ENCODE results near the gene CHID1. TPM values are rescaled to one million over a fixed set of nuclear protein-coding genes. Genes with fewer than 3 reads are reported as not detected.

Gene CHID1
- total and polyA plus RNA-seq, 2 of the 4 experiments (the other 2 are of a cell fraction), result 34.2 to 121 TPM

DNA sequence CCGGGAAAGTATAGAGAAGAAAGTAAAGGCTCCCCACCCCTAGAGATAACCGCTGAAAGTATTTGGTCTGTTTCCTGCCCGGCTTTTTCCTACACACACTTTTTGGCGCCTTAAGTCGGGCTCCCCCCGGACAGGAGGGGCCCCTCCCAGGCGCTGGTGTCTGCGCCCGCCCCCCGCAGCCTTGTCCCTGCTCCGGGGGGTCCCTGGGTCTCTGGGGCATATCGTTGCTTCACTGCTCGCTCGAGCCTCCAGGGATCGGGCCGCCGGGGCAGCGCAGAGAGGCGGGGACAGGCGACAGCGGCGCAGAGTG lies 83.8 kb downstream of the CHID1 start:
- peak overlapping the region; percentile 50 for H2AK9ac ChIP-seq (replicated peaks; ENCODE audit: low read depth, low read length, poor library complexity)
- H4K91ac ChIP-seq (ENCODE audit: insufficient read depth, low read depth, low read length), result no peak overlapping the region
- peaks cover 20% of the 10 kb centered on the region for H3K4me1 ChIP-seq (ENCODE audit: control insufficient read depth, insufficient read depth, low read length)
- 9% methylated on average over 12 of the region's 22 CpGs; no CpG with 5 or more reads in 1 of the 2 experiments for WGBS, 2 experiments (ENCODE audit: extremely low coverage in 2 of 2, insufficient read length in 1 of 2)
- no peak overlapping the region for H4K5ac ChIP-seq (ENCODE audit: low read depth, low read length)
- no peak overlapping the region for H2BK120ac ChIP-seq (ENCODE audit: low read depth, low read length)
- ATAC-seq (ENCODE audit: low read depth) (no peak), DNase-seq (no peak)
- in situ Hi-C loops (cut with MboI; ENCODE audit: low sequenced_read_pairs), result no loop called here
- no peak overlapping the region for H3K4ac ChIP-seq (ENCODE audit: low read depth, low read length)
- H3K27me3 ChIP-seq (ENCODE audit: control insufficient read depth, insufficient read depth, low read length), result peaks cover 6% of the 10 kb centered on the region; the same call in 1 of the 2 replicates
- no peak overlapping the region for H3K23ac ChIP-seq (ENCODE audit: low read depth, low read length)
- no peak overlapping the region for H3K9ac ChIP-seq (ENCODE audit: low read depth, low read length)
- no TSS peak for BruUV-seq (replicated peaks)
- no peak overlapping the region for H3K56ac ChIP-seq (ENCODE audit: extremely low read depth, insufficient read depth, low read length)
- dilution Hi-C loops (cut with HindIII; ENCODE audit: low sequenced_read_pairs, unreplicated experiment), result no loop called here
- peaks cover 6 to 11% of the 10 kb centered on the region in 2 experiments for H3K79me1 ChIP-seq (ENCODE audit: low read depth in 1 of 2, low read length in 2 of 2)
- H3K4me2 ChIP-seq (ENCODE audit: low read depth, low read length), result 0 out of 2 replicates have a peak overlapping the region, but pooled peaks have one; percentile 17
- peaks cover 28% of the 10 kb centered on the region for H3K36me3 ChIP-seq (ENCODE audit: control insufficient read depth, insufficient read depth, low read length)
- no peak overlapping the region for H2BK5ac ChIP-seq (ENCODE audit: low read depth, low read length, poor library complexity, severe bottlenecking)
- H2BK15ac ChIP-seq (ENCODE audit: low read depth, low read length), result no peak overlapping the region
- no peak overlapping the region for H3K18ac ChIP-seq (ENCODE audit: low read depth, low read length)
- H3K27ac ChIP-seq (ENCODE audit: insufficient read depth, low read length), result no peak overlapping the region
- no peak overlapping the region for H2BK20ac ChIP-seq (ENCODE audit: low read depth, low read length)
- intact Hi-C loops (cut with micrococcal nuclease), result no loop called here
- peaks cover 2% of the 10 kb centered on the region; the same call in 1 of the 2 replicates for H3K9me1 ChIP-seq (ENCODE audit: insufficient read depth, low read length)
- ChIA-PET POLR2A (ENCODE audit: unreplicated experiment) (no interaction called here), CTCF (no interaction called here)
- peaks cover 29% of the 10 kb centered on the region for H4K20me1 ChIP-seq (ENCODE audit: insufficient read depth, low read length)
- no peak overlapping the region for H3K14ac ChIP-seq (replicated peaks; ENCODE audit: low read depth, low read length)
- H2AK5ac ChIP-seq (ENCODE audit: low read depth, low read length), result no peak overlapping the region
- H3K9me3 ChIP-seq (ENCODE audit: control insufficient read depth, insufficient read depth, low read length), result no peaks in the 10 kb centered on the region
- no peak overlapping the region for H3K4me3 ChIP-seq (ENCODE audit: insufficient read depth, low read depth, low read length)
- H4K8ac ChIP-seq (ENCODE audit: low read depth in 2 of 2, low read length in 2 of 2), result no peak overlapping the region
- H2AFZ ChIP-seq (replicated peaks; ENCODE audit: low read length, poor library complexity), result peak overlapping the region; percentile 81
- no peak for TF ChIP-seq BHLHE40 (IDR thresholded peaks at IDR 0.05; ENCODE audit: low read depth, low read length)
- TF ChIP-seq MAZ (IDR thresholded peaks at IDR 0.05; ENCODE audit: borderline replicate concordance, low read depth, low read length), result no peak
- no peak for TF ChIP-seq MXI1 (IDR thresholded peaks at IDR 0.05; ENCODE audit: borderline replicate concordance, low read depth, low read length)
- TF ChIP-seq RAD21 (IDR thresholded peaks at IDR 0.05; ENCODE audit: low read length), result no peak
- no peak for TF ChIP-seq CEBPB (IDR thresholded peaks at IDR 0.05; ENCODE audit: low read depth, low read length)
- TF ChIP-seq, protein P1, sequence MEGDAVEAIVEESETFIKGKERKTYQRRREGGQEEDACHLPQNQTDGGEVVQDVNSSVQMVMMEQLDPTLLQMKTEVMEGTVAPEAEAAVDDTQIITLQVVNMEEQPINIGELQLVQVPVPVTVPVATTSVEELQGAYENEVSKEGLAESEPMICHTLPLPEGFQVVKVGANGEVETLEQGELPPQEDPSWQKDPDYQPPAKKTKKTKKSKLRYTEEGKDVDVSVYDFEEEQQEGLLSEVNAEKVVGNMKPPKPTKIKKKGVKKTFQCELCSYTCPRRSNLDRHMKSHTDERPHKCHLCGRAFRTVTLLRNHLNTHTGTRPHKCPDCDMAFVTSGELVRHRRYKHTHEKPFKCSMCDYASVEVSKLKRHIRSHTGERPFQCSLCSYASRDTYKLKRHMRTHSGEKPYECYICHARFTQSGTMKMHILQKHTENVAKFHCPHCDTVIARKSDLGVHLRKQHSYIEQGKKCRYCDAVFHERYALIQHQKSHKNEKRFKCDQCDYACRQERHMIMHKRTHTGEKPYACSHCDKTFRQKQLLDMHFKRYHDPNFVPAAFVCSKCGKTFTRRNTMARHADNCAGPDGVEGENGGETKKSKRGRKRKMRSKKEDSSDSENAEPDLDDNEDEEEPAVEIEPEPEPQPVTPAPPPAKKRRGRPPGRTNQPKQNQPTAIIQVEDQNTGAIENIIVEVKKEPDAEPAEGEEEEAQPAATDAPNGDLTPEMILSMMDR (conservative IDR thresholded peaks at IDR 0.05; ENCODE audit: low read depth, low read length), result no peak
